Measurements from ENCODE around the gene CDH18.

CDH18 gene

GRCh38 chr5:19874811-19875210 lies 113.2 kb downstream of the CDH18 start:
- ATAC-seq (ENCODE audit: low read depth) (no peak), DNase-seq (ENCODE audit: low spot score) (no peak)
- H3K27ac ChIP-seq (ENCODE audit: poor library complexity, severe bottlenecking): no peak overlapping the region
- no peaks in the 10 kb centered on the region for H3K36me3 ChIP-seq (ENCODE audit: low read depth)
- H3K27me3 ChIP-seq (ENCODE audit: insufficient read depth, poor library complexity, severe bottlenecking): no peaks in the 10 kb centered on the region
- TF ChIP-seq CTCF (IDR thresholded peaks at IDR 0.05; ENCODE audit: poor library complexity, severe bottlenecking): no peak
- peaks cover 5% of the 10 kb centered on the region for H3K9me3 ChIP-seq (ENCODE audit: severe bottlenecking)
- no peak overlapping the region for H3K4me3 ChIP-seq (ENCODE audit: severe bottlenecking)
- no peaks in the 10 kb centered on the region for H3K4me1 ChIP-seq (ENCODE audit: insufficient read depth, poor library complexity, severe bottlenecking)

- DNase-seq (ENCODE audit: low spot score) (no peak), ATAC-seq (ENCODE audit: low read depth) (peak; percentile 42; the same call in 2 of the 3 replicates)
- Histone ChIP-seq H3K9me3 (ENCODE audit: severe bottlenecking) (no peaks in the 10 kb centered on the region), H3K4me1 (ENCODE audit: insufficient read depth, poor library complexity, severe bottlenecking) (peaks cover 6% of the 10 kb centered on the region), H3K4me3 (ENCODE audit: severe bottlenecking) (no peak overlapping the region), H3K27me3 (ENCODE audit: insufficient read depth, poor library complexity, severe bottlenecking) (no peaks in the 10 kb centered on the region), H3K27ac (ENCODE audit: poor library complexity, severe bottlenecking) (peak overlapping the region; percentile 11), H3K36me3 (ENCODE audit: low read depth) (no peaks in the 10 kb centered on the region)
- no peak for TF ChIP-seq CTCF (IDR thresholded peaks at IDR 0.05; ENCODE audit: poor library complexity, severe bottlenecking)
Measured at GRCh38 chr5:19866090-19866450, 121.9 kb downstream of the CDH18 start.

DNA sequence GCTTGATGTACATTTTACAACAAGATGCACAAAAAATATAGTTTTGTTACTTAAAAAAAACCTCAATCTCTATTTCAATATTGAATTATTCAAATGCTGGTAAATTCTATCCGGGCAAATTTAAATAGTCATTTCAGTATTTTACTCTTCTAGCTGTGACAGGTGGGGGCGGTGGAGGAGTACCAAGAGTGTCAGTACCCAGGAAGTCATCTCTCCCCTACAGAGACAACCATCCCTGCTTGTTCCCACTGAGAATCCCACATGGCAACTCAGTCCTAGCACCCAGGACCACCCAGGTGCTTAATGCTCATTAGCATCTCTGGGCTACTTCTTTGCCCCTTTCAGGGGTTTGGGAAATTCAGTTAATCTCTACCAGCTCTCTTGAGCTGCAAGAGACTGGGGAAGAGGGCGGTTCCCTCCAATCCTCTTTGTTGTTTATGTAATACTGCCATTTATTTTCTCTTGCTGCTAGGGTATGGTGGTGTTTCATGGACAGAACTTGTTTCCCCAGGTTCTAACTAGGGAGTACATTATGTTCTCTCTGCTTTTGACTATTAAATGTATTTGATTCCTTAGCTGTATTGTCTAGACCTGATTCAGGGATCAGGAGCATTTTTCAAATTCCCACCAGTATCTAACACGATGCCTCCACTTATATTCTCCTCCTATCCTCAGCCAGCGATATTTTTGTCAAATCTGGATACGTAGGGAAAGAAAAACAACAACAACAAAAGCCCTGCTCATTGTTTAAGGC lies 122.5 kb downstream of the CDH18 start:
- peak; percentile 36 for ATAC-seq (ENCODE audit: low read depth)
- TF ChIP-seq CTCF (IDR thresholded peaks at IDR 0.05; ENCODE audit: poor library complexity, severe bottlenecking): peak; percentile 8
- Histone ChIP-seq H3K27ac (ENCODE audit: poor library complexity, severe bottlenecking) (peak overlapping the region; percentile 11), H3K27me3 (ENCODE audit: insufficient read depth, poor library complexity, severe bottlenecking) (no peaks in the 10 kb centered on the region), H3K4me3 (ENCODE audit: severe bottlenecking) (no peak overlapping the region), H3K4me1 (ENCODE audit: insufficient read depth, poor library complexity, severe bottlenecking) (peaks cover 6% of the 10 kb centered on the region), H3K36me3 (ENCODE audit: low read depth) (no peaks in the 10 kb centered on the region), H3K9me3 (ENCODE audit: severe bottlenecking) (no peaks in the 10 kb centered on the region)
- no peak for DNase-seq (ENCODE audit: low spot score)

DNA sequence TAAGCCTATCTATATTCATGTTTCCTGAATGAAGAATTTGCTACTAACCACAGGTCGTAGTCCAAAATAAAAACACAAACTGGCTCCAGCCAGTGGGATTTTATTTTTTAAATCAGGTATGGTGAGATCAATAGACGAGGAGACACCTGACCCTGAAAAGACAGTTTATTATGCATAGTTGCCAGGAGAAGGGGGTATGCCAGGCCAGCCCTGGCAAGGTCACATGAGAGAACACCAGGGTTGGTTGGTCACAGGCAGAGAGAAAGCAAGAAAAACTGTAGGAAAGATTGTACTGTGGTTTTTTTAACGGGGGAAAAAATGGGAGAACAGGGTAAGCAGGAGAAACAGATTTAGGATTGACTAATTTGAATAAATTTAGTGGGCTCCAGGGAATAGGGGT lies 125.3 kb downstream of the CDH18 start:
- Histone ChIP-seq H3K4me3 (ENCODE audit: severe bottlenecking) (no peak overlapping the region), H3K9me3 (ENCODE audit: severe bottlenecking) (no peaks in the 10 kb centered on the region), H3K4me1 (ENCODE audit: insufficient read depth, poor library complexity, severe bottlenecking) (peaks cover 6% of the 10 kb centered on the region), H3K27me3 (ENCODE audit: insufficient read depth, poor library complexity, severe bottlenecking) (no peaks in the 10 kb centered on the region), H3K27ac (ENCODE audit: poor library complexity, severe bottlenecking) (no peak overlapping the region), H3K36me3 (ENCODE audit: low read depth) (no peaks in the 10 kb centered on the region)
- DNase-seq (ENCODE audit: low spot score): no peak
- no peak for ATAC-seq (ENCODE audit: low read depth)
- TF ChIP-seq CTCF (IDR thresholded peaks at IDR 0.05; ENCODE audit: poor library complexity, severe bottlenecking): no peak

GRCh38 chr5:19859020-19859419 lies 129.0 kb downstream of the CDH18 start:
- DNase-seq (ENCODE audit: low spot score) (no peak), ATAC-seq (ENCODE audit: low read depth) (no peak)
- Histone ChIP-seq H3K36me3 (ENCODE audit: low read depth) (no peaks in the 10 kb centered on the region), H3K27me3 (ENCODE audit: insufficient read depth, poor library complexity, severe bottlenecking) (no peaks in the 10 kb centered on the region), H3K9me3 (ENCODE audit: severe bottlenecking) (no peaks in the 10 kb centered on the region), H3K4me1 (ENCODE audit: insufficient read depth, poor library complexity, severe bottlenecking) (peaks cover 19% of the 10 kb centered on the region), H3K4me3 (ENCODE audit: severe bottlenecking) (no peak overlapping the region), H3K27ac (ENCODE audit: poor library complexity, severe bottlenecking) (no peak overlapping the region)
- no peak for TF ChIP-seq CTCF (IDR thresholded peaks at IDR 0.05; ENCODE audit: poor library complexity, severe bottlenecking)
